SU-DHL-6 (cell line): ENCODE results near the gene FOXN3.

Experiments
- CTCF ChIP-seq: fragments of 200-600 bp; sonication (generic); IDR thresholded peaks from one replicate; pipeline ENCODE4 v1.5.1; 2017; ENCODE audit warnings: antibody characterized with exemption, mild to moderate bottlenecking, low read length, moderate library complexity; ENCODE audit not compliant: insufficient read depth, poor library complexity, severe bottlenecking
- EZH2phosphoT487 ChIP-seq: fragments of 200-600 bp; sonication (generic), shearing (Covaris generic); conservative IDR thresholded peaks from 2 replicates; pipeline ENCODE4 v1.6.1; 2018; ENCODE audit warnings: mild to moderate bottlenecking, antibody characterized with exemption, low read length, moderate library complexity, mixed read lengths

- TF ChIP-seq CTCF = no peak
- TF ChIP-seq EZH2phosphoT487 = no peak
Observed at GRCh38 chr14:89418976-89419375, 1.9 kb upstream of the FOXN3 start.
